OCI-LY1 (cell line): ENCODE measurements around the gene RAD52.
A peak's percentile ranks its signal among the peaks of the same experiment; 100 is the strongest.

Experiments
- H2AFZ ChIP-seq: fragments of 200-600 bp; sonication (generic), shearing (Covaris generic); 2 replicates; pipeline ENCODE4 v1.6.0; 2014; ENCODE audit warnings: antibody characterized with exemption, mild to moderate bottlenecking, low read length
- H3F3A ChIP-seq: fragments of 200-600 bp; sonication (generic), shearing (Covaris generic); 2 replicates; pipeline ENCODE4 v1.6.0; 2014; ENCODE audit warnings: mild to moderate bottlenecking, antibody characterized with exemption, low read length, moderate library complexity; ENCODE audit not compliant: insufficient read depth
- H3K27ac ChIP-seq: fragments of 200-600 bp; sonication (generic); 2 replicates; pipeline ENCODE4 v1.5.1; 2014; ENCODE audit warnings: low read length, mixed run types, mild to moderate bottlenecking, low read depth; ENCODE audit not compliant: poor library complexity, severe bottlenecking
- H3K27me3 ChIP-seq: fragments of 200-600 bp; sonication (generic); 2 replicates; pipeline ENCODE4 v1.6.0; 2014; ENCODE audit warnings: antibody characterized with exemption, mild to moderate bottlenecking, low read length, moderate library complexity; ENCODE audit not compliant: insufficient read depth
- H3K36me3 ChIP-seq: fragments of 200-600 bp; sonication (generic); 2 replicates; pipeline ENCODE4 v1.6.1; 2014; ENCODE audit warnings: mild to moderate bottlenecking, antibody characterized with exemption, low read length, moderate library complexity, mixed read lengths; ENCODE audit not compliant: insufficient read depth
- H3K4me1 ChIP-seq: fragments of 200-600 bp; sonication (generic); 2 replicates; pipeline ENCODE4 v1.5.1; 2014; ENCODE audit warnings: mild to moderate bottlenecking, low read length, moderate library complexity; ENCODE audit not compliant: insufficient read depth, severe bottlenecking
- H3K4me2 ChIP-seq: fragments of 200-600 bp; sonication (generic), shearing (Covaris generic); 2 replicates; pipeline ENCODE4 v1.6.1; 2014; ENCODE audit warnings: low read length
- H3K4me3 ChIP-seq: fragments of 200-600 bp; sonication (generic); 2 replicates; pipeline ENCODE4 v1.5.1; 2014; ENCODE audit warnings: low read length, low read depth, mild to moderate bottlenecking, mixed read lengths; ENCODE audit not compliant: poor library complexity, severe bottlenecking
- H3K79me2 ChIP-seq: fragments of 200-600 bp; shearing (Covaris generic); 2 replicates; pipeline ENCODE4 v1.6.1; 2016; ENCODE audit warnings: mixed run types, low read length, mixed read lengths; ENCODE audit not compliant: insufficient read depth
- H3K9ac ChIP-seq: fragments of 200-600 bp; sonication (generic), shearing (Covaris generic); 2 replicates; pipeline ENCODE4 v1.6.1; 2014; ENCODE audit warnings: mild to moderate bottlenecking, low read length, mixed read lengths
- H3K9me2 ChIP-seq: fragments of 200-600 bp; sonication (generic), shearing (Covaris generic); 2 replicates; pipeline ENCODE4 v1.6.1; 2014; ENCODE audit warnings: low read depth, mild to moderate bottlenecking, low read length, mixed read lengths
- H3K9me3 ChIP-seq: fragments of 200-600 bp; shearing (Covaris generic); 2 replicates; pipeline ENCODE4 v1.6.1; 2014; ENCODE audit warnings: low read length, mixed read lengths
- H4K20me1 ChIP-seq: fragments of 200-600 bp; sonication (generic), shearing (Covaris generic); 2 replicates; pipeline ENCODE4 v1.6.0; 2016; ENCODE audit warnings: mild to moderate bottlenecking, low read length; ENCODE audit not compliant: insufficient read depth
- EZH2 ChIP-seq: fragments of 200-600 bp; sonication (generic), shearing (Covaris generic); IDR thresholded peaks from 2 replicates; pipeline ENCODE4 v1.8.0; 2017; ENCODE audit warnings: borderline replicate concordance, mixed run types, mild to moderate bottlenecking, antibody characterized with exemption, low read length, moderate library complexity, mixed read lengths
- TF ChIP-seq, protein P1 (sequence below): fragments of 200-600 bp; sonication (generic), shearing (Covaris generic); IDR thresholded peaks from 2 replicates; pipeline ENCODE4 v1.5.1; 2017; ENCODE audit warnings: mild to moderate bottlenecking, antibody characterized with exemption, low read length, moderate library complexity, mixed read lengths

RAD52 gene

DNA sequence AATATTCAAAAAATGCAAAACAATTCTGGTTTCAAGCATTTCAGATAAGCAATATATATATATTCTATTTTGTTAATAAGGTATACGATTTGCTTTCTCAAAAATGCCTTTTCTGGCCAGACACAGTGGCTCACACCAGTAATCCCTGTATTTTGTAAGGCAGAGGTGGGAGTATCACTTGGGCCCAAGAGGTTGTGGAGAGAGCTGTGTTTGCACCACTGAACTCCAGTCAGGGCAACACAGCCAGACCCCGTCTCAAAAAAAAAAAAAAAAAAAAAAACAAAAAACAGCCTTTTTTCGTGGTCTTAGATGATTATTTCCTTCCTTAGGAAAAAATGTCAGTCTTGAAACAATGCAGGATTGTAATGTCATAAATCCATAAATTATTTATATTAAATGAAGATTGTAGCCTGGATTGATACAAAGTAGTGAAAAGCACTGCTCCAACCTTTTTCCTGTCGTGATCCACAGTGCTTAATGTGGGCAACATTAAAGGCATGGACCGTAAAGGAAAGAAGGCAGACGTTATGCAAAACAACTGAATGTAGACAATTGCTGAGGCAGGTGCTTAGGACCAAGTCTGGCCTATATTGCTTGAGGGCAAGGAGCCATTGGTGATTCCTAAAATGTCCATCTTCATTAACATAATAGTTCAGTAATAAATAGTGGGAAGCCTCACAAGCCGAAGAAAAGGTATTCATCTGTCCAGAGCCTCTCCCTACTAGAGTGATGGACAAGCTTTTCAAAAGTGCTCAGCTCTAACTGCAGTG, 36.8 kb downstream of the RAD52 start:
- H3K9me2 ChIP-seq, result no peaks in the 10 kb centered on the region
- no peak overlapping the region for H3K4me2 ChIP-seq
- no peaks in the 10 kb centered on the region for H4K20me1 ChIP-seq

GRCh38 chr12:911191-911826, 38.2 kb downstream of the RAD52 start:
- Histone ChIP-seq H3K79me2 (no peaks in the 10 kb centered on the region), H3K9me2 (no peaks in the 10 kb centered on the region), H4K20me1 (no peaks in the 10 kb centered on the region), H3K36me3 (peaks cover 92% of the 10 kb centered on the region), H3K27me3 (no peaks in the 10 kb centered on the region), H3K9me3 (no peaks in the 10 kb centered on the region), H3K4me1 (peaks cover 21% of the 10 kb centered on the region), H2AFZ (no peak overlapping the region), H3K9ac (no peak overlapping the region), H3K4me2 (no peak overlapping the region), H3K4me3 (no peak overlapping the region), H3F3A (peaks cover 8% of the 10 kb centered on the region; the same call in 1 of the 2 replicates), H3K27ac (peak overlapping the region; percentile 33)
- TF ChIP-seq EZH2, result no peak
- TF ChIP-seq, protein P1, sequence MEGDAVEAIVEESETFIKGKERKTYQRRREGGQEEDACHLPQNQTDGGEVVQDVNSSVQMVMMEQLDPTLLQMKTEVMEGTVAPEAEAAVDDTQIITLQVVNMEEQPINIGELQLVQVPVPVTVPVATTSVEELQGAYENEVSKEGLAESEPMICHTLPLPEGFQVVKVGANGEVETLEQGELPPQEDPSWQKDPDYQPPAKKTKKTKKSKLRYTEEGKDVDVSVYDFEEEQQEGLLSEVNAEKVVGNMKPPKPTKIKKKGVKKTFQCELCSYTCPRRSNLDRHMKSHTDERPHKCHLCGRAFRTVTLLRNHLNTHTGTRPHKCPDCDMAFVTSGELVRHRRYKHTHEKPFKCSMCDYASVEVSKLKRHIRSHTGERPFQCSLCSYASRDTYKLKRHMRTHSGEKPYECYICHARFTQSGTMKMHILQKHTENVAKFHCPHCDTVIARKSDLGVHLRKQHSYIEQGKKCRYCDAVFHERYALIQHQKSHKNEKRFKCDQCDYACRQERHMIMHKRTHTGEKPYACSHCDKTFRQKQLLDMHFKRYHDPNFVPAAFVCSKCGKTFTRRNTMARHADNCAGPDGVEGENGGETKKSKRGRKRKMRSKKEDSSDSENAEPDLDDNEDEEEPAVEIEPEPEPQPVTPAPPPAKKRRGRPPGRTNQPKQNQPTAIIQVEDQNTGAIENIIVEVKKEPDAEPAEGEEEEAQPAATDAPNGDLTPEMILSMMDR, result no peak

More for the DNA sequence above, 36.8 kb downstream of the RAD52 start:
- H3K9me3 ChIP-seq, result 0 out of 2 replicates have a peak, but pooled peaks cover 2% of the 10 kb centered on the region
- peaks cover 95% of the 10 kb centered on the region for H3K36me3 ChIP-seq
- TF ChIP-seq, protein P1, result no peak
- TF ChIP-seq EZH2, result no peak
- H3K9ac ChIP-seq, result no peak overlapping the region
- no peaks in the 10 kb centered on the region for H3K79me2 ChIP-seq
- H3K4me1 ChIP-seq, result peaks cover 21% of the 10 kb centered on the region
- peaks cover 8% of the 10 kb centered on the region; the same call in 1 of the 2 replicates for H3F3A ChIP-seq
- peak overlapping the region; percentile 16 for H3K27ac ChIP-seq
- no peaks in the 10 kb centered on the region for H3K27me3 ChIP-seq
- no peak overlapping the region for H2AFZ ChIP-seq
- H3K4me3 ChIP-seq, result no peak overlapping the region

DNA sequence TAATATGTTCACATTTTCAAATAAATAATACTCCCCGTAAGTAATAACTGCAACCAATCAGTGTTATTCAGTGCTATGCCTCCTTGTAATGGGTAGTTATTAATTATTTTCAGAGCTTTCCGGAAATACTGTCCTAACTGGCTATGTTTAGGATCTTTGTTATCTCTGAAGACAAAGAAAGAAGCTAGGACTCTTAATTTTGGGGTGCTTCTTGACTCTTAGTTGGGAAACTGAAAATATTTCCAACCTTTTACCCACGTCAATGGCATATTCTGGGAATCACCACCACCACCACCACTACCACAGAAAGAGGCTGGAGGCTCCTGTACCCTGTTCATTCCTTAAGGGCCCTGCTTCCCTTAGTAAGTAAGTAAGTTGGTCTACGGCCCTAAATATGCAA, 39.1 kb downstream of the RAD52 start:
- H4K20me1 ChIP-seq, result no peaks in the 10 kb centered on the region
- peaks cover 21% of the 10 kb centered on the region for H3K4me1 ChIP-seq
- no peaks in the 10 kb centered on the region for H3K9me3 ChIP-seq
- H3F3A ChIP-seq, result peaks cover 8% of the 10 kb centered on the region; the same call in 1 of the 2 replicates
- no peaks in the 10 kb centered on the region for H3K79me2 ChIP-seq
- no peak overlapping the region for H3K9ac ChIP-seq
- H3K36me3 ChIP-seq, result peaks cover 92% of the 10 kb centered on the region
- TF ChIP-seq, protein P1, result no peak
- TF ChIP-seq EZH2, result no peak
- no peaks in the 10 kb centered on the region for H3K9me2 ChIP-seq
- no peak overlapping the region for H2AFZ ChIP-seq
- no peak overlapping the region for H3K4me2 ChIP-seq
- no peak overlapping the region for H3K27ac ChIP-seq
- H3K27me3 ChIP-seq, result no peaks in the 10 kb centered on the region
- no peak overlapping the region for H3K4me3 ChIP-seq
